ENCODE measurements around the gene NDRG4.

DNA sequence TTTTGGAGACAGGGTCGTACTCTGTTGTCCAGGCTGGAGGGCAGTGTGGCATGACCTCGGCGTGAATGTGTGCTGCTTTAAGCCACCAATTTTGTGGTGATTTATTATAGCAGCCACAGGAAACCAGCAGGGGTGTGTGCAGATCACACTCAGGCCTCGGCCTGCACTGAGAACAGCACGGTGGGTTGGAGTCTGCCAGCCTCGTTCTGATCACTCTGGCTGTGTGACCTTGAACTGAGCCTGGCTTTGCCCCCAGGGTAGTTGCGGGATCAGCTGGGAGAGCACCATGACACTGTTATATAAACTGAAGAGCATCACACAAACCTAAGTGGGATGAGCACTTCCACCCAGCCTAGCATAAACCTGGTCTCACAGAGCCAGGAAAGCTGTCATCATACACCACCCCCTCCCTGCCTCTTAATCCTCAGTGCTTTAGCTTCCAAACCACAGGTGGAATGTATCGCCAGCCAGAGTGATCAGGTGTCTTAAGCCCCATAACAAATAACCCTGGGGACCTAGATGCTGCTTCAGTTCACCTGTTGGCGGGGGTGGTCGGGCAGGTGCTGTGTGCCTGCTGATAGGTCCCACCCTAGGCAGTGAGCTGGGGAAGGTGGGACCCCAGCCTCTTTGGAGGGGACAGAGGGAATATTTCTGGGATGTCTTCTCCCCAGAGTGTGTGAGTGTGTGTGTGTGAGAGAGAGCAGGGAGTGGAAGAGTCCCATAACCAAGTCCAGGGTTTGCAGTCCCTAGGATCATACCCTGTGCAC, 28.6 kb upstream of the NDRG4 start:
- TF ChIP-seq, protein P1, sequence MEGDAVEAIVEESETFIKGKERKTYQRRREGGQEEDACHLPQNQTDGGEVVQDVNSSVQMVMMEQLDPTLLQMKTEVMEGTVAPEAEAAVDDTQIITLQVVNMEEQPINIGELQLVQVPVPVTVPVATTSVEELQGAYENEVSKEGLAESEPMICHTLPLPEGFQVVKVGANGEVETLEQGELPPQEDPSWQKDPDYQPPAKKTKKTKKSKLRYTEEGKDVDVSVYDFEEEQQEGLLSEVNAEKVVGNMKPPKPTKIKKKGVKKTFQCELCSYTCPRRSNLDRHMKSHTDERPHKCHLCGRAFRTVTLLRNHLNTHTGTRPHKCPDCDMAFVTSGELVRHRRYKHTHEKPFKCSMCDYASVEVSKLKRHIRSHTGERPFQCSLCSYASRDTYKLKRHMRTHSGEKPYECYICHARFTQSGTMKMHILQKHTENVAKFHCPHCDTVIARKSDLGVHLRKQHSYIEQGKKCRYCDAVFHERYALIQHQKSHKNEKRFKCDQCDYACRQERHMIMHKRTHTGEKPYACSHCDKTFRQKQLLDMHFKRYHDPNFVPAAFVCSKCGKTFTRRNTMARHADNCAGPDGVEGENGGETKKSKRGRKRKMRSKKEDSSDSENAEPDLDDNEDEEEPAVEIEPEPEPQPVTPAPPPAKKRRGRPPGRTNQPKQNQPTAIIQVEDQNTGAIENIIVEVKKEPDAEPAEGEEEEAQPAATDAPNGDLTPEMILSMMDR (conservative IDR thresholded peaks at IDR 0.05) = no peak
- TF ChIP-seq EZH2 (IDR thresholded peaks at IDR 0.05; ENCODE audit: low read depth) = no peak
